COR-L47 (cell line): ENCODE data around the gene GET3.
"Not testable (repeated sequence)": the region's sequence is repeated elsewhere in the genome, so short reads cannot be mapped to it uniquely, and the experiment has no call there.

Experiments
- DNase-seq: peaks from one replicate; lab custom pipeline; 2025; lab: John Stamatoyannopoulos, UW

The GET3 gene

DNA sequence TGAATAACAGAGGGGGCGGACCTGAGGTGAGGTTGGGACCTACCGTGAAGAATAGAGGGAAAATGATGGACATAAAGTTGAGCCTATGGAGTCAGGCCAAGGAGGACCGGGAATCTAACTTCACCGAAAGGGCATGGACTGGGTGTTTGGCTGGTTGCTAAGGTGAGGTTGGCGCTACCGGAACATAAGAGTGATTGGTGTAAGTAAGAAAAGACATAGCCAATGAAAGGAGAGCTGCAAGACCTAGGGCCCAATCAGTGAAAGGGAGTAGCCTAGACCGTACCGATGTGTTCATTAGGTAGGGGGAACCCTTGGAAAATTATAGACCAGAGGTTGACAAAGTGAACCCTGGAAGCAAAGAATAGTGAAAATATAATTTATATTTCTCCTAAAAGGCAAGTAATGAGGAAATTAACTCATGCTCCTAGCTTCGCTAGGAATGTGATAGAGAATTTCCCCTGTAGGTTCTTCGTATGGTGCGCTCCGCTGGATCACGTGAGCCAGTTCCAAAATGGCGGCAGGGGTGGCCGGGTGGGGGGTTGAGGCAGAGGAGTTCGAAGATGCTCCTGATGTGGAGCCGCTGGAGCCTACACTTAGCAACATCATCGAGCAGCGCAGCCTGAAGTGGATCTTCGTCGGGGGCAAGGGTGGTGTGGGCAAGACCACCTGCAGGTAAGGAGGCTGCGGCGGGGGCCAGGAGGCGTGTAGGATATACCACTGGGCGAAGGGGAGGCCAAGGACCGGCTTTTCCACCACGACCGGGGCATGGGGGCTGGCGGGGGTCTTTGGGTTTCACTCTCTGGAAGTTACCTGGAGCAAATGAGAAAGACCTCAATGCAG is at the start of gene GET3:
TSS of gene GET3 (plus strand) at position 503 of the 840 bp plus-strand sequence. CDS start at position 512, 9 bp downstream.
- peak; percentile 99 for DNase-seq

GRCh38 chr19:12689012-12689411 is 48.3 kb upstream of the GET3 start:
- no peak for DNase-seq

- no peak for DNase-seq
Measured at GRCh38 chr19:12689581-12690216, 47.6 kb upstream of the GET3 start.

GRCh38 chr19:12692960-12693359 is 44.3 kb upstream of the GET3 start:
- DNase-seq = no peak

DNA sequence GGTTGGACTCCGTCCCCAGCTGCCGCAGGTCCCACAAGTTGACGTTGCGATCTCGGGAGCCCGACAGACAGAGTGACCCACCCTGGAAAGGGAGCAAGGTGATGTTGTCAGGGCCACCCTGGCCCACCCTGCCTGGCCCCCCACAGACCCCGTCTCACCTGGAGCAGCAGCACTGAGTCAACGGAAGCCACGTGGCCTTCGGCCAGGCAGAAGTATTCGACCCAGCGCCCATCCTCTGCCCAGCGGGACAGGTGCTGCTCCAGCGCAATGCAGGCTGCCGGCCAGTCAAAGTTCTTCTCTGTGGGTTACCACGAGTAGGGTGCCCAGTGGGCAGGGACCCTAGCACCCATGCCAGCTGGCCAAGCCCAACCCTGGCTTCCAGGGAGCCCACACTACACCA is 42.7 kb upstream of the GET3 start:
- DNase-seq = no peak

GRCh38 chr19:12695096-12695495 is 42.2 kb upstream of the GET3 start:
- DNase-seq = no peak

DNA sequence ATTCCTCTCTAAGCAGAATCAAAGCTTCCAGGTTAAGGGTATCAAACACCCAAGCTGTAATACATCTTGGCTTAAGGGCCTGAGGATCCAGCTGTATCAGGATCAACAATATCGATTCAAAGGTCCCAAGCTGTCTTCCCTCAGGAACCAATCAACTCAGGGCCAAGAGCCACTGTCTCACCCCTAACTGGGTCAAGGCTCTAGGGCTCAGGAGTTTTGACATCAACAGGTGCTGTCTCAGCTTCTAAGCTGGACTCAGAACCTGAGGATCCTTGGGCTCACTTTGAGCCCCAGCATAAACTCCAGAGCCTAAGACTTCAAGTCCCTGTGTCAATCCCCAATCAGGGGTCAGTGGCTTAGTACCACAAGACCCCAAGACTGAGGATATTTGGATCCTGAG is 41.8 kb upstream of the GET3 start:
- DNase-seq = no peak

DNA sequence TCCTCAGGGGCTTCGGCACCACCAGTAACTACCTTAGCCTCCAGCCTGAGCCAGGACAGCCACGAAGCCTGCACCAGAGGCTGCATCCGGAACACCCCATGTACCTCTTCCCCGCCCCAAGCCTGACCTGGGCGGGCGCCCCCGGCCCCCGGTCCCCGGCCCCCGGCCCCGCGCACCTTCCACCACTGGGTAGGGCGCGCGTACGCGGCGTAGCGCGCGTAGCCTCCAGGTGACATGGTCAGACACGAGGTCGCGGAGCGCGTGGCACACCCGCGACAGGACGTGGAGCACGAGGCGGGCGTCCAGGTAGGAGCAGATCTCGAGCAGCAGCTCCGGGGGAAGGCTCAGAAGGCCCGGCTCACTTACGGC is 41.3 kb upstream of the GET3 start:
- DNase-seq = no peak

DNA sequence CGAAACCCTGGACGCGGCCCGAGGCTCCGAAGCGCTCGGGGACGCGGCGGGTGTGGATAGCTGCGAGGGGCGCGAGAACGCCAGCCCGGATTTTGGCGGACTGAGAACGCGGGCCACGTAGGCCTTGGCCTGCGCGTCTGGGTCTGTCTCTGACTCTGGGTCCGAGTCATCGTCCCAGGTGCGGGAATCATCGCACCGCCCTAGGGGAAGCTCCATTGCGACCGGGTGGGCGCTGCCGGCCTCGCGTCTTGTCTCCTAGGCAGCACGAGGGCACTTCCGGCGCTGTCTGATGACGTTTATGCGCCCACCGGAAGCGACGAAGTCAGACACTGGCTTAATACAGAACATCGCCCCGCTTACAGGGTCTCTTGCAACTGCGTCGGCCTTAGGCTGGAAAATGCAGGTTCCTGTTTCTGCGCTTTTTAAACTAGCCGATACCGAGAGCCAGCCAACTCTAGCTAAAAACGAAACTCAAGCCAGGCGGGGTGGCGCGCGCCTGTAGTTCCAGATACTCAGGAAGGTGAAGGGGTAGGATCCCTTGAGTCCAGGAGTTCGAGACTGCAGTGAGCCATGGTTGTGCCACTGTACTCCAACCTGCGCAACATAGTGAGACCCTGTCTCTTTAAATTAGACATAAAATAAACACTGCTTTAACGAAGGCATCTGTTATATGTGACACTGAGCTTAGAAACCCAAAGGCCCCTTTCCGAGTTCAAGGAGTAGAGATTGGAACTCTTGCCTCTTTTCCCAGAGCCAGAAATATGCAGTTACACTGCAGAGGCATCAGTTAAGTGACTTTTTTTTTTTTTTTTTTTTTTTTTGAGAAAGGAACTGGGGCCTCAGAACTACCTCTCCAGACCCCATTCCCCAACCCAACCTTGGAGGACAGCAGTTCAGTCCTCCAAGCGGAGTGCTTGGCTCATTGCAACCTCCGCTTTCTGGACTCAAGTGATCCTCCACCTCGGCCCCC is 40.6 kb upstream of the GET3 start, which contains the start of gene FBXW9:
TSS of gene FBXW9 (minus strand) at position 266 of the 970 bp plus-strand sequence. CDS start at position 216, 50 bp downstream.
- DNase-seq = peak; percentile 92

GRCh38 chr19:12697425-12697824 is 39.9 kb upstream of the GET3 start:
- DNase-seq = not testable (repeated sequence)

DNA sequence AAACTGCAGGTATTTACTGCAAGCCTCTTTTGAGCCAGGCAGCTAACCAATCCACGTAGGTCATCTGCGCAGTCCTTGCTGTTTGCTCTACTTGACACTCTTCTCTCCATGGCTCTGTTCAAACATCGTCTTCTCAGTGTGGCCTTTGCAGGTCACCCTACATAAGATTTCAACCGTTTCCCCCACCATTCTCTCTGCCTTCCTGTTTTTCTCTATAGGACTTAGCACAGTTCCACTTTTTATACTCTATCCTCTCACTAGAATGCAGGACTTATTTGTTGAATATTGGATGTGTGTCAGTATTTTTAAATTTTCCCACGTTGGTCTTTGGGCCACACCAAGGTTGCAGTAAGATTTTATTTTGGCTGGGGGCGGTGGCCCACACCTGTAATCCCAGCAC is 39.2 kb upstream of the GET3 start:
- DNase-seq = no peak

DNA sequence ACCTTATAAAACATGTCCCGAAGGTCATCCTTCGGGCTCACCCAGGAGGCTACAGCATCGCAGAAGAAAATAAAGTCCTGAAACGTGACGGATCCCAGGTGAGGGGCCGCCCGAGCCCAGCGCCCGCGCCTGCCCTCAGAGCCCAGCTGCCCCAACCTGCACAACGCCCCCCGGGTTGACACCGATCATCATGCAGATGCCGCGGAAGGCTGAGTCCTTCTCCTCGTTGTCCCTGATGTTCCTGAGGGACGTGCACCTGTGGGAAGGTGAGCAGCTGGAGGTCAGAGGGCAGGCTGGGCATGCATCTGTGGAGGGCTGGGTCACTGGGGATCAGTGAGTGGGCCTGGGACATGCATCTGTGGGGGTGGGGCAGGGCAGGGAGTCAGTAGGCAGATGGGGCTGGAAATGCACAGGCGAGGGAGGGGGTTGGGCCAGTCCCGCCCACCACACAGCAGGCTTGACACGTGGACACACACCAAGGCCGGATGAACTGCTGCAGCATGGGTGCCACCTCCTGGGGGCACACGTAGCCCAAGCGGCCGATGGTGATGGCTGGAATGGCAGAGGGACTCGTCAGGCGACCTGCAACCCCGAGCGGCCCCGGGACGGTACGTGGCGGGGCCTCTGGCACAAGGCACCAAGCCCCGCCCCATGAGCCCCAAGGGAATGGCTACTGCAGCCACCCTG is 35.6 kb upstream of the GET3 start:
- no peak for DNase-seq

DNA sequence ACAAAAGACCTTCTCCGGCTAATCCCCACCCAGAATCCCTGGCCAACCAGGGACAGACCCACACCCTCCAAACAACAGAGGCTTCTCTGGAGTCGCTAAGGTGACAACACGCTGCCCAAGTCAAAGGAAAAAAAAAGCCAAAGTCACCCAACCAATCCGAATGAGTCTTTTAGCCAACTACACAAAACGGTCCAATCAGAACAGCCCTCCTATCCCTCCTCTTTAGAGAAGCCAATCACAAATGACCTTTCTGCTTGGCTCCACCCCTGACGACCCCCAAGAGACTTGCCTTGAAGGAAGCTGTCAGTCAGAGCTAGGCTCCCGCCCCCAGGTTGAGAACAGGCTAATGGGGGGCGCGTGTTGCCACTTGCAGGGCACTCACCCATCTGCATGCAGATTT is 34.3 kb upstream of the GET3 start:
- no peak for DNase-seq

- no peak for DNase-seq
Measured at GRCh38 chr19:12705169-12705568, 32.1 kb upstream of the GET3 start.

- DNase-seq = no peak
Measured at GRCh38 chr19:12705654-12706331, 31.5 kb upstream of the GET3 start.

- DNase-seq = no peak
Measured at GRCh38 chr19:12706332-12706718, 31.0 kb upstream of the GET3 start.

GRCh38 chr19:12708641-12709040 is 28.7 kb upstream of the GET3 start:
- no peak for DNase-seq

- no peak for DNase-seq
Measured at GRCh38 chr19:12711187-12711586, 26.1 kb upstream of the GET3 start.

- DNase-seq = not testable (repeated sequence)
Measured at GRCh38 chr19:12712077-12712476, 25.2 kb upstream of the GET3 start.

GRCh38 chr19:12713304-12713703 is 24.0 kb upstream of the GET3 start:
- not testable (repeated sequence) for DNase-seq

- DNase-seq = no peak
Measured at GRCh38 chr19:12715102-12715501, 22.2 kb upstream of the GET3 start.
